HFFc6 (cell line): ENCODE data around the gene ITIH3. TPM values are rescaled to one million over a fixed set of nuclear protein-coding genes. Genes with fewer than 3 reads are reported as not detected.

Experiments used
- DNase-seq: peaks from one replicate; pipeline ENCODE4 v3.0.0-alpha.2; 2018
- H3K27ac Mint-ChIP-seq: 2 replicates; pipeline ENCODE4 v1.8.0; 2020; ENCODE audit warnings: mild to moderate bottlenecking, mixed read lengths
- H3K27me3 Mint-ChIP-seq: 2 replicates; pipeline ENCODE4 v1.8.0; 2021; ENCODE audit warnings: mild to moderate bottlenecking, moderate library complexity, mixed read lengths; ENCODE audit not compliant: insufficient read depth
- H3K36me3 Mint-ChIP-seq: 2 replicates; pipeline ENCODE4 v1.8.0; 2021; ENCODE audit warnings: low read depth, mixed read lengths
- H3K4me1 Mint-ChIP-seq: 2 replicates; pipeline ENCODE4 v1.8.0; 2020; ENCODE audit warnings: low read depth, mixed read lengths
- H3K4me3 Mint-ChIP-seq: 2 replicates; pipeline ENCODE4 v1.8.0; 2020; ENCODE audit warnings: mild to moderate bottlenecking, moderate library complexity, mixed read lengths
- H3K9me3 Mint-ChIP-seq: 2 replicates; pipeline ENCODE4 v1.8.0; 2020; ENCODE audit warnings: mild to moderate bottlenecking, mixed read lengths
- total RNA-seq, 6 experiments: library from RNA; stranded (reverse); fragmentation: NEBNext Ultra II Directional; extraction: Animal tissue kit (Norgen Biotek cat#: 25700); gene quantifications; 2 replicates in 1 of 6; 3 replicates in 5 of 6; pipeline ENCODE4 v1.2.3, GENCODE V29; 2021
- TF ChIP-seq, protein P1 (sequence below): fragments of 200-600 bp; sonication (generic); IDR thresholded peaks from 2 replicates; pipeline ENCODE4 v1.5.0; 2021; ENCODE audit warnings: antibody characterized with exemption, mild to moderate bottlenecking

The ITIH3 gene
- total RNA-seq, 6 experiments from 2014 or later = 0.59 to 1.3 (median 0.70) TPM

DNA sequence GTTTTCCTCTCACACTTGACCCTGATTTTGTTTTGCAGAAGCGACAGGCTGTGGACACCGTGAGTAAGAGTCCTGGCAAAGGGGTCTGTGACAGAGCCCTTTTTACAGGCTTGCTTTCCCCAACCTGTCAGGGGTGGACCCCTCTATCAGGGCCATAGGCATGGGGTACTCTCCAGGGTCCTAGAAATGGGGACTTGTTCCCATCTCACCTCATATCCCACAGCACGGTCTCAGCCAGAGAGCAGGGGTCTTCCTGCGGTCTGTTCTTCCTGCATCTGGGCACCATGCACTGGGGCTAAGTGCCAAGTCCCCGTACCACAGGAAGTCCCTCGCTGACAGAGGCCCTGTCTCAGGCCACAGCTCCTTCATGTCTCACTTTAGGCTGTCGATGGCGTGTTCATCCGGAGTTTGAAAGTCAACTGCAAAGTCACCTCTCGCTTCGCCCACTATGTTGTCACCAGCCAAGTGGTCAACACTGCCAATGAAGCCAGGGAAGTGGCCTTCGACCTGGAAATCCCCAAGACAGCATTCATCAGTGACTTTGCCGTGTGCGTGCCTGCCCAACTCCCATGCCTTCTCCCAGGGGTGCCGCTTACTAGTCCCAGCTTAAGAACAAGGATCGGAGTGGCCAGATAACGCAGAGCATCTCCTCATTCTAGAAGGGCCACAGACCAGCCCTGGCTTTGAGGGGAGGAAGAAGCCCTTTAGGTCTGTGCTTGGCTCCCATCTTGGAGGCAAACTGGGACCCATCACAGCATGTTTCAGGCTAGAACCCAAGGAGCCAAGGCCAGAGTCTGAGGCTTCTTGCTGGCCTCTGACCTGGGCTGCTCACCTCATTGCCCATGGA is 16.4 kb upstream of the ITIH3 start:
- H3K27ac Mint-ChIP-seq = no peak overlapping the region
- DNase-seq = no peak
- no peaks in the 10 kb centered on the region for H3K4me1 Mint-ChIP-seq
- no peak overlapping the region for H3K4me3 Mint-ChIP-seq
- H3K36me3 Mint-ChIP-seq = no peaks in the 10 kb centered on the region
- TF ChIP-seq, protein P1, sequence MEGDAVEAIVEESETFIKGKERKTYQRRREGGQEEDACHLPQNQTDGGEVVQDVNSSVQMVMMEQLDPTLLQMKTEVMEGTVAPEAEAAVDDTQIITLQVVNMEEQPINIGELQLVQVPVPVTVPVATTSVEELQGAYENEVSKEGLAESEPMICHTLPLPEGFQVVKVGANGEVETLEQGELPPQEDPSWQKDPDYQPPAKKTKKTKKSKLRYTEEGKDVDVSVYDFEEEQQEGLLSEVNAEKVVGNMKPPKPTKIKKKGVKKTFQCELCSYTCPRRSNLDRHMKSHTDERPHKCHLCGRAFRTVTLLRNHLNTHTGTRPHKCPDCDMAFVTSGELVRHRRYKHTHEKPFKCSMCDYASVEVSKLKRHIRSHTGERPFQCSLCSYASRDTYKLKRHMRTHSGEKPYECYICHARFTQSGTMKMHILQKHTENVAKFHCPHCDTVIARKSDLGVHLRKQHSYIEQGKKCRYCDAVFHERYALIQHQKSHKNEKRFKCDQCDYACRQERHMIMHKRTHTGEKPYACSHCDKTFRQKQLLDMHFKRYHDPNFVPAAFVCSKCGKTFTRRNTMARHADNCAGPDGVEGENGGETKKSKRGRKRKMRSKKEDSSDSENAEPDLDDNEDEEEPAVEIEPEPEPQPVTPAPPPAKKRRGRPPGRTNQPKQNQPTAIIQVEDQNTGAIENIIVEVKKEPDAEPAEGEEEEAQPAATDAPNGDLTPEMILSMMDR = no peak
- peaks cover 47% of the 10 kb centered on the region for H3K27me3 Mint-ChIP-seq
- H3K9me3 Mint-ChIP-seq = no peaks in the 10 kb centered on the region

DNA sequence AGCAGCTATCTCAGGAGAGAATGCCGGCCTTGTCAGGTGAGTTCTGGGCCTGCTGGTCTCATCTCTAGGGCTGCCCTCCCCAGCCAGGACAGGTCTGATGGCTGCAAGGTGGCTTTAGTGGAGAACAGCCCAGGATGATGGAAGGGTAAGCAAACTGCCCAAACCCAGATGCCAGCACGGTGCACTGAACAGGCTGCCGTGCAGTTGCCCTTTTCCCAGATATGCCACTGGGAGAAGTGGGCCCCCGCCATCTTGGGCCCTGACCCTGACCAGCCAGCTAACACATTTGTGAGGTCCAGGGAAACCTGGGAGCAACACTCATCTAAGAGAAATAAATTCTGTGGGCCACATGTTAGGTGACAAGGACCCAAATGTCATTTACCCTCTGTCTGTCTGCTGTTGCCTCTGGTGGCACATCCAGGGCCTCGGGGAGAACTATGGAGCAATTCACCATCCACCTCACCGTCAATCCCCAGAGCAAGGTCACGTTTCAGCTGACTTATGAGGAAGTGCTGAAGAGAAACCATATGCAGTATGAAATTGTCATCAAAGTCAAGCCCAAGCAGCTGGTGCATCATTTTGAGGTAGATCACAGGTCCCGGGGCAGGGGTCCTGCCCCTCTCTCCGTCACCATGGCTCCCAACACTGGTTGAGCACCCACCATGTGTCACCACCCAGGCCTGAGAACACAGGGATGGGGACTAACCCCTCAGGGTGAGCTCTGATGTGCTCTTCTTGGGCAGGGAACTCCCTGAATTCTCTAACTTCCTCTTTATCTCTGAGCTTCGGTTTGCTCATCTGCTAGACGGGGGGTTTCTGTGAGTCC is 15.4 kb upstream of the ITIH3 start:
- DNase-seq = no peak
- H3K4me3 Mint-ChIP-seq = no peak overlapping the region
- no peaks in the 10 kb centered on the region for H3K4me1 Mint-ChIP-seq
- TF ChIP-seq, protein P1 = no peak
- H3K27me3 Mint-ChIP-seq = peaks cover 48% of the 10 kb centered on the region
- no peak overlapping the region for H3K27ac Mint-ChIP-seq
- no peaks in the 10 kb centered on the region for H3K9me3 Mint-ChIP-seq
- H3K36me3 Mint-ChIP-seq = no peaks in the 10 kb centered on the region

DNA sequence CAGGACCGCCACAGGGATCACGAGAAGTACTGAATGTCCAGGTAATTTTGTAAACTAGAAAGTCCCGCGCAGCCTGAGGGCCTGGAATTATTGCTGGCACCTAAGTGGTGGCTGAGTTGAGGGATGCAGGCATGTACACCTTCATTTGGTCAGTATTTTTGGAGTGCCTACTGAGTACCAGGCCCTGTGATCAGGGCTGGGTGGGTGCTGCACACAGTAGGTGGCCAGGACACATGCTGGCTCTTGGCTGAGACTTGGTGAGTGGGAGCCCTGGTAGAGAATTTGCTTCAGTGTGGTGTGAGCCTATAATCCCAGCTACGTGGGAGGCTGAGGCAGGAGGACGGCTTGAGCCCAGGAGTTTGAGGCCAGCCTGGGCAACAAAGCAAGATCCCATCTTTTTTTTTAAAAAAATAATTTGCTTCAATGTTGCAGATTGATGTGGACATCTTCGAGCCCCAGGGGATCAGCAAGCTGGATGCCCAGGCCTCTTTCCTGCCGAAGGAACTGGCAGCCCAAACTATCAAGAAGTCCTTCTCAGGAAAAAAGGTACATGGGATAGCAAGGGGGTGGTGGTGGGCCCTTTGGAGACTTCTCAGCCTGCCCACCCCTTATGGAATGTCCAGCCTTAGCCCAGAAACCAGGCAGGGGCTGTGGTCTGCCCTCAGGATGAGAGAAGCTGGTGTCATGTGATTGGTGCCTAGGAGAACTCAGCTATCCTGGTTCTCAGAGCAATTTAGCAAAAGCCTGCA is 14.6 kb upstream of the ITIH3 start:
- Mint-ChIP-seq H3K27me3 (peaks cover 52% of the 10 kb centered on the region), H3K27ac (no peak overlapping the region), H3K4me1 (no peaks in the 10 kb centered on the region), H3K36me3 (no peaks in the 10 kb centered on the region), H3K9me3 (no peaks in the 10 kb centered on the region), H3K4me3 (no peak overlapping the region)
- DNase-seq = no peak
- TF ChIP-seq, protein P1 = no peak

DNA sequence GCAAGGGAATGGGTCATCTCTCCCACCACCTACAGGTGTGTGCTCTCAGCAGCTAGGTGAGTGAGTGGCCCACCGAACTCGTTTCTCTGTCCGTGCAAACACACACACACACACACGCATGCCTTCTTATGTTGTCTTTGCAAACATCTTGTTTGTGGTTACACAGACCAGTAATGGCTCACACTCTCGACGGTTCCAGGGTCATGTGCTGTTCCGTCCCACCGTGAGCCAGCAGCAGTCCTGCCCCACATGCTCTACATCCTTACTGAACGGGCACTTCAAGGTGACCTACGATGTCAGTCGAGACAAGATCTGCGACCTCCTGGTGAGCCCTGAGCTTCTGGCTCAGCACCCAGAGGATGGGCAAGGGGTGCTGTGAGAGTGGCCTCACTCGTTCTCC is 12.9 kb upstream of the ITIH3 start:
- Mint-ChIP-seq H3K27me3 (peaks cover 45% of the 10 kb centered on the region), H3K9me3 (no peaks in the 10 kb centered on the region), H3K4me3 (no peak overlapping the region), H3K4me1 (no peaks in the 10 kb centered on the region), H3K36me3 (no peaks in the 10 kb centered on the region), H3K27ac (no peak overlapping the region)
- DNase-seq = no peak
- TF ChIP-seq, protein P1 = no peak

DNA sequence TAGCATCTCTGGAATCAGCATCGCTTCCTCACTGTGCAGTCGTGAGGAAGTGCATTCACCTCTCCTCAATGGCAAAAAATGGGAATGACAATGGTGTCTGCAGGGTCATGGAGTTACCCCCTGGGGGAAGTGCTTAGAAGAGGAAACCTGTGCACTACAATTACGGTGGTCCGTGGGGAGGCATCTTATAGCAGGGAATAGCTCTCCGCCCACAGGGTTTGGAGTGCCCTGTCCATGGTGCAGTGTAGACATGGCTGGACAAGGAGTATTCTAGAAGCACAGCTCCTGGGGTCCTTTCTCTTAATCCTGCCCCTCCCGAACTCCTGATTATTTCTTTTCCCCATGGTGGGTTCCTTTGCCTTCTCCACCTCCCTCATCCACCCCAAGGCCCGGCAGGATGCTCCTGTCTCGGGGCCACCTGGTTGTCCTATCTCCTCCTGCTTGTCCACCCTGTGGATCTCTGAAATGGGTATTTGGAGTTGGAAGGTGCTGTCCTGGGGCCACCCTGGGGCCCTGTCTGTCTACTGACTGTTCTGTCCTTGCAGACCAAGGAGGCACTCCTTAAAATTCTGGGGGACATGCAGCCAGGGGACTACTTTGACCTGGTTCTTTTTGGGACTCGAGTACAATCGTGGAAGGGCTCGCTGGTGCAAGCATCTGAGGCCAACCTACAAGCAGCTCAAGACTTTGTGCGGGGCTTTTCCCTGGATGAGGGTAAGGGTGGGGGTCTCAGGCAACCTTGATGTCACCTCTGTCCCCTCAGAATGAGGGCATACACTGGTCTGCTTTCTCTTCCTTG is 12.0 kb upstream of the ITIH3 start:
- DNase-seq = no peak
- TF ChIP-seq, protein P1 = no peak
- Mint-ChIP-seq H3K9me3 (no peaks in the 10 kb centered on the region), H3K4me3 (no peak overlapping the region), H3K36me3 (no peaks in the 10 kb centered on the region), H3K27me3 (peaks cover 48% of the 10 kb centered on the region), H3K4me1 (no peaks in the 10 kb centered on the region), H3K27ac (no peak overlapping the region)
